Natural killer cell (primary cell): ENCODE data around the gene SFMBT1. TPM values are rescaled to one million over a fixed set of nuclear protein-coding genes. Genes with fewer than 3 reads are reported as not detected.

Source experiments
- ATAC-seq, 3 donors: fragments of 150-1000 bp in 2 of 3; fragments of 200-7000 bp in 1 of 3; cut with Tn5 transposase; 1 replicate in 1 of 3; 2 replicates in 2 of 3; pipeline ENCODE4 v1.10.0; 2021; ENCODE audit warnings: mild to moderate bottlenecking in 2 of 3, moderate library complexity in 2 of 3
- DNase-seq, 2 donors: peaks; one replicate each; pipeline versions ENCODE4 v3.0.0 to v3.0.0-alpha.2; 2013 to 2021; ENCODE audit warnings: mixed read lengths in 1 of 2
- H3K27ac ChIP-seq: one replicate; pipeline ENCODE4 v1.5.1; 2013; ENCODE audit warnings: mild to moderate bottlenecking, low read length
- H3K27me3 ChIP-seq: one replicate; pipeline ENCODE4 v1.6.1; 2013; ENCODE audit warnings: low read length; ENCODE audit not compliant: control insufficient read depth, insufficient read depth
- H3K36me3 ChIP-seq: one replicate; pipeline ENCODE4 v1.6.1; 2013; ENCODE audit warnings: low read length; ENCODE audit not compliant: control insufficient read depth, insufficient read depth
- H3K4me1 ChIP-seq: one replicate; pipeline ENCODE4 v1.6.1; 2013; ENCODE audit warnings: low read length; ENCODE audit not compliant: control insufficient read depth, insufficient read depth
- H3K4me3 ChIP-seq: one replicate; pipeline ENCODE4 v1.5.1; 2013; ENCODE audit warnings: low read length
- H3K9me3 ChIP-seq: one replicate; pipeline ENCODE4 v1.6.1; 2013; ENCODE audit warnings: low read length; ENCODE audit not compliant: control insufficient read depth, insufficient read depth
- H3K27ac Mint-ChIP-seq, 2 donors: one replicate each; pipeline ENCODE4 v1.8.0; 2022; ENCODE audit warnings: mild to moderate bottlenecking in 2 of 2, mixed read lengths in 2 of 2, moderate library complexity in 1 of 2
- H3K27me3 Mint-ChIP-seq, 2 donors: one replicate each; pipeline ENCODE4 v1.8.0; 2022; ENCODE audit warnings: low read depth in 2 of 2, mixed read lengths in 2 of 2
- H3K36me3 Mint-ChIP-seq: one replicate; pipeline ENCODE4 v1.8.0; 2022; ENCODE audit warnings: mixed read lengths
- H3K4me1 Mint-ChIP-seq, 2 donors: one replicate each; pipeline ENCODE4 v1.8.0; 2022; ENCODE audit warnings: mixed read lengths in 2 of 2
- H3K4me3 Mint-ChIP-seq: one replicate; pipeline ENCODE4 v1.8.0; 2022; ENCODE audit warnings: mild to moderate bottlenecking, moderate library complexity, mixed read lengths
- H3K9me3 Mint-ChIP-seq, 2 donors: one replicate each; pipeline ENCODE4 v1.8.0; 2022; ENCODE audit warnings: mixed read lengths in 2 of 2
- WGBS: methylation state at CpG from one replicate; pipeline ENCODE4 v1.1.7; 2013; ENCODE audit warnings: missing lambda C conversion rate; ENCODE audit not compliant: insufficient coverage; 5-methylcytosine and 5-hydroxymethylcytosine counted together
- intact Hi-C: fragments of 100-400 bp; cut with micrococcal nuclease; formaldehyde crosslinking; loops from one replicate; pipeline ENCODE4 v1.14.2; 2022
- total RNA-seq, 4 donors: library from RNA; stranded (reverse); fragments of 120-200 nt in 1 of 4; gene quantifications; one replicate each; pipeline versions ENCODE4 v1.2.3 to v1.2.4, GENCODE V29; 2013 to 2022
- TF ChIP-seq, protein P1 (sequence below): fragments of 200-600 bp; IDR thresholded peaks from one replicate; pipeline ENCODE4 v1.8.0; 2022; ENCODE audit warnings: antibody characterized with exemption

SFMBT1 gene
- total RNA-seq, 3 donors from 2014 or later (not counting 1 experiment from before 2014, with no cell fraction given) = 20.2 to 22.3 (median 22.2) TPM

DNA sequence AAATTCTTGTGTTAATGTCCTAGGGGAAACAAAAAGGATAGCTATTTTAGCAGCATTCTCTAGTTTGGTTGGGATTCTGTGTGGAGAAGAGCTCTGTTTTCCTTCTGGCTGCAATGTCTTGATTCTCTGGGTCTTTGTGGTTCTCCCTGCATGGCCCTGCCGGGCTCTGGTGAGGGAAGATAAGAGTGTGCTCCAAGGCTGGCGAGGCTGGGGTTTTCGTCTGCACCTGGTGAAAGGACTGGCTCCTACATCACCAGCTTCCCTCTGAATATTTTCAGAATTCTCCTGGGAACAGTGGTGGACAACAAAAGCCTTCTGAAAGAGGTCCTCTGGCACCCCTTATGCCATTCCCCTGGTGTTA is 38.1 kb upstream of the SFMBT1 start:
- H3K4me1 Mint-ChIP-seq = no peaks in the 10 kb centered on the region
- H3K36me3 Mint-ChIP-seq = no peaks in the 10 kb centered on the region
- no peaks in the 10 kb centered on the region for H3K9me3 ChIP-seq
- H3K27ac Mint-ChIP-seq = no peak overlapping the region
- intact Hi-C loops = no loop called here
- TF ChIP-seq, protein P1, sequence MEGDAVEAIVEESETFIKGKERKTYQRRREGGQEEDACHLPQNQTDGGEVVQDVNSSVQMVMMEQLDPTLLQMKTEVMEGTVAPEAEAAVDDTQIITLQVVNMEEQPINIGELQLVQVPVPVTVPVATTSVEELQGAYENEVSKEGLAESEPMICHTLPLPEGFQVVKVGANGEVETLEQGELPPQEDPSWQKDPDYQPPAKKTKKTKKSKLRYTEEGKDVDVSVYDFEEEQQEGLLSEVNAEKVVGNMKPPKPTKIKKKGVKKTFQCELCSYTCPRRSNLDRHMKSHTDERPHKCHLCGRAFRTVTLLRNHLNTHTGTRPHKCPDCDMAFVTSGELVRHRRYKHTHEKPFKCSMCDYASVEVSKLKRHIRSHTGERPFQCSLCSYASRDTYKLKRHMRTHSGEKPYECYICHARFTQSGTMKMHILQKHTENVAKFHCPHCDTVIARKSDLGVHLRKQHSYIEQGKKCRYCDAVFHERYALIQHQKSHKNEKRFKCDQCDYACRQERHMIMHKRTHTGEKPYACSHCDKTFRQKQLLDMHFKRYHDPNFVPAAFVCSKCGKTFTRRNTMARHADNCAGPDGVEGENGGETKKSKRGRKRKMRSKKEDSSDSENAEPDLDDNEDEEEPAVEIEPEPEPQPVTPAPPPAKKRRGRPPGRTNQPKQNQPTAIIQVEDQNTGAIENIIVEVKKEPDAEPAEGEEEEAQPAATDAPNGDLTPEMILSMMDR = no peak
- no peaks in the 10 kb centered on the region for H3K4me1 ChIP-seq
- ATAC-seq = no peak
- H3K27me3 Mint-ChIP-seq = no peaks in the 10 kb centered on the region
- WGBS = 73% methylated on average over 3 of the region's 3 CpGs
- H3K9me3 Mint-ChIP-seq = no peaks in the 10 kb centered on the region
- H3K27ac ChIP-seq = no peak overlapping the region
- no peak overlapping the region for H3K4me3 ChIP-seq
- peaks cover 3% of the 10 kb centered on the region for H3K36me3 ChIP-seq
- no peak for DNase-seq
- H3K4me3 Mint-ChIP-seq = no peak overlapping the region
- H3K27me3 ChIP-seq = no peaks in the 10 kb centered on the region

DNA sequence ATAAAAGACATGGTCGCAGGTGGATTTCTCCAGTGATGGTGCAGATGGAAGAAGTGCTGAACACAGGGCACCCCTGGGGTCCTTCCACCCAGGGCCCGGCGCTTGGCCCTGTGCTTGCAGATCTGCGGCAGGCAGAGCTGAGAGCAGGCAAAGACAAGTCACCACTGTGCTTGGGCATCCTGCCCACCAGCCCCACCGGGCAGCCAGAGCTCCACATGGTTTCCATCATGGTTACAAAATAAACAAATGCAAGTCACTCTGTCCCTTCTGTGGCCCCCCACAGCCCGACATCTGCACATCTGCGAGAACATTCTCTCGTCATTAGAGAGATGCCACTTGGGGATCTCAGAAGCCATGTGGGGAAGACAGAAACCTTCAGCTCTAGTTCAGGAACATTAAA is 37.6 kb upstream of the SFMBT1 start:
- no peak overlapping the region for H3K27ac Mint-ChIP-seq
- DNase-seq = no peak

DNA sequence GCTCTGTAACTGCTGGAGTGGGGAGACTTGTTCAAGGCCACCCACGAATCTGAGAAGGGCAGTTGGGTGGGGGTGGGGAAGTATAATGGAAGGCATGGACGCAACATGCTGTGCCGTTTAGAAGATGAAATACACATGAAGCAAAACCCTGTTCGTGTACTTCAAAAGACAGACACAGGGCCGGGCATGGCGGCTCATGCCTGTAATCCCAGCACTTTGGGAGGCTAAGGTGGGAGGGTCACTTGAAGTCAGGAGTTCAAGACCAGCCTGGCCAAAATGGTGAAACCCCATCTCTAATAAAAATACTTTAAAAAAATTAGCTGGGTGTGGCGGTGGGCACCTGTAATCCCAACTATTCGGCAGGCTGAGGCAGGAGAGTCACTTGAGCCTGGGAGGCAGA is 36.9 kb upstream of the SFMBT1 start:
- WGBS = 86% methylated on average over 8 of the region's 8 CpGs
- Histone ChIP-seq H3K27ac (no peak overlapping the region), H3K27me3 (no peaks in the 10 kb centered on the region), H3K36me3 (peaks cover 2% of the 10 kb centered on the region), H3K4me3 (no peak overlapping the region), H3K9me3 (no peaks in the 10 kb centered on the region), H3K4me1 (no peaks in the 10 kb centered on the region)
- H3K9me3 Mint-ChIP-seq = no peaks in the 10 kb centered on the region
- intact Hi-C loops = no loop called here
- TF ChIP-seq, protein P1 = no peak
- no peak overlapping the region for H3K27ac Mint-ChIP-seq
- ATAC-seq = no peak
- H3K36me3 Mint-ChIP-seq = no peaks in the 10 kb centered on the region
- no peak for DNase-seq
- H3K4me1 Mint-ChIP-seq = no peaks in the 10 kb centered on the region
- no peak overlapping the region for H3K4me3 Mint-ChIP-seq
- no peaks in the 10 kb centered on the region for H3K27me3 Mint-ChIP-seq

More for the DNA sequence above, 37.6 kb upstream of the SFMBT1 start:
- H3K4me3 ChIP-seq = no peak overlapping the region
- no peaks in the 10 kb centered on the region for H3K27me3 Mint-ChIP-seq
- H3K36me3 ChIP-seq = peaks cover 3% of the 10 kb centered on the region
- WGBS = 67% methylated on average over 8 of the region's 8 CpGs
- no peak overlapping the region for H3K4me3 Mint-ChIP-seq
- no peaks in the 10 kb centered on the region for H3K4me1 ChIP-seq
- H3K9me3 ChIP-seq = no peaks in the 10 kb centered on the region
- no peaks in the 10 kb centered on the region for H3K9me3 Mint-ChIP-seq
- H3K4me1 Mint-ChIP-seq = no peaks in the 10 kb centered on the region
- H3K27me3 ChIP-seq = no peaks in the 10 kb centered on the region
- no peak for ATAC-seq
- H3K36me3 Mint-ChIP-seq = no peaks in the 10 kb centered on the region
- intact Hi-C loops = no loop called here
- TF ChIP-seq, protein P1 = no peak
- H3K27ac ChIP-seq = no peak overlapping the region

DNA sequence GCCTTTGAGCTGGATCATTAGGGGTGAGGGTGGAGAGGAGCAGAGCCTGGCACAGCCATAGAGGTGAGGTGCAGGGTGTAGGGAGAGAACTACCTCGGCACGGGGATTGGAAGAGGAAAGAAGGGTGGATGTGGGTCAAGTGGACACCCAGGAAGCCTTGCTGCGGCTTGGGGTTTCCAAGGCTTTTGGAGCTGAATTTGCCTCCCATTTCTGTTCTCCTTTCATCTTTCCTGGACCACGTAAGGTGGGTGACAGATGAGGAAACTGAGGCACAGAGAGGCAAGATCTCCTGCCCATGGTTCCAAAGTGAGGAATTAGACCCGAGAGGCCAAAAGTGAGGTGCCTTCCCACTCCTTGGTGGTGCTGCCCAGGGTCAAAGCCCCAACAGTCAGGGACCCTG is 35.4 kb upstream of the SFMBT1 start:
- intact Hi-C loops = no loop called here
- Mint-ChIP-seq H3K27ac (no peak overlapping the region), H3K36me3 (no peaks in the 10 kb centered on the region), H3K4me1 (no peaks in the 10 kb centered on the region), H3K9me3 (no peaks in the 10 kb centered on the region), H3K4me3 (no peak overlapping the region), H3K27me3 (no peaks in the 10 kb centered on the region)
- no peak overlapping the region for H3K4me3 ChIP-seq
- no peaks in the 10 kb centered on the region for H3K36me3 ChIP-seq
- DNase-seq (no peak), ATAC-seq (no peak)
- TF ChIP-seq, protein P1 = no peak
- H3K9me3 ChIP-seq = no peaks in the 10 kb centered on the region
- 97% methylated on average over 5 of the region's 5 CpGs for WGBS
- no peaks in the 10 kb centered on the region for H3K27me3 ChIP-seq
- H3K4me1 ChIP-seq = no peaks in the 10 kb centered on the region
- no peak overlapping the region for H3K27ac ChIP-seq
